Measurements from ENCODE around the gene POFUT2.

The POFUT2 gene

DNA sequence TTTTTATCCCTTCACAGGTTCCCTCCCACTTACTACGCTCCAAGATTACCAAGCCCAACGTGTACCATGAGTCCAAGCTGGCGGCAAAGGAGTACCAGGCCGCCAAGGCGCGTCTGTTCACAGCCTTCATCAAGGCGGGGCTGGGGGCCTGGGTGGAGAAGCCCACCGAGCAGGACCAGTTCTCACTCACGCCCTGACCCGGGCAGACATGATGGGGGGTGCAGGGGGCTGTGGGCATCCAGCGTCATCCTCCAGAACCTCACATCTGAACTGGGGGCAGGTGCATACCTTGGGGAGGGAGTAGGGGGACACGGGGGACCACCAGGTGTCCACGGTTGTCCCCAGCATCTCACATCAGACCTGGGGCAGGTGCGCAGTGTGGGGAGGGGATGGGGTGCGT lies 65.7 kb downstream of the POFUT2 start:
- DNase-seq (ENCODE audit: low spot score): no peak

DNA sequence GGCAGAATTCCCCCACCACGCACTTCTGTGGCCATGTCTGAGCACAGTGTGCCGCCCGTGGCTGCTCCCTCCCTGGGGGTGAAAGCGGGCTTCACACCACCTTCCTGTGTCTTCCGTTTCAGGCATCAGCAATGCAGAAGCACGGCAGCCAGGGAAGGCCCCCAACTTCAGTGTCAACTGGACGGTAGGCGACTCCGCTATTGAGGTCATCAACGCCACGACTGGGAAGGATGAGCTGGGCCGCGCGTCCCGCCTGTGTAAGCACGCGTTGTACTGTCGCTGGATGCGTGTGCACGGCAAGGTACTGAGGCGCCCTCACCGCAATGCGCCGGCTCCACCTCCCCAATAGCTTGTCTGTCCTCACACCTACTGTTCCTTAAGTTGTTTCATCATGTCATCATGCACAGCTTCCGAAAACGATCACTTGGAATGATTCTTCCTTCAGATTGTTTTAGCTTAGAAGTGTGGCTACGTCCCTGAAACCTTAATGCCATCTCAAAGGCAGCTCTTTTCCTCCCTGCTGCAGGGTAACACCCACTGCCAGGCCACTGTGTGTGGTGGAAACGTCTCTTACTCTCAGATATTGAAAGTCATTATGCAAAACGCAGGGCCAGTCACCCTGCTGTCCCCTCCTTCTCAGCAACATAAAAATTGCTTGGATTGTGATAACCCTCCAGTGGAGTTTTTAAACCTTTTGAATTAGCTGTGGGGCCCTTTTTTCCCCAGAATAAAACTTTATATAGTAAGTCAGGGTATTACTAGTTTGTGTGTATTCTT lies 66.8 kb downstream of the POFUT2 start:
- no peak for DNase-seq (ENCODE audit: low spot score)

DNA sequence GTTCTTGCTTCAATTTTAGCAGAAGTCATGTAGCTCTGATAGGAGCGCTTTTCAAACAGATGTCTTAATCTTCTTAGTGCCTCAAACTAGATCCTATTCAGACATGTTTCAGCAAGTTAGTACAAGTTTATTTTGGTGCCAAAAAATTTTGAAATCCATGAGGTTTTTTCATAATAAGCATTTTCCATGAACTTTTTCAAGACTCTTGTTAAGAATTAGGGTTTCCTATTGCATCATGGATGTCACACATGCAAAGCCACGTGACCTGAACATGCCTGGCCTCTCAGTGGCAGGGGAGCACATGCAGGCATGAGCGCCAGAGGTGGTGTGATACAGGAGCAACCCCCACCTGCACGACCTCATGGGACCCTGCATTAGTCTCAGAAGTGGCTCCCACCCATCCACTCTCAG lies 67.6 kb downstream of the POFUT2 start:
- DNase-seq (ENCODE audit: low spot score): no peak

DNA sequence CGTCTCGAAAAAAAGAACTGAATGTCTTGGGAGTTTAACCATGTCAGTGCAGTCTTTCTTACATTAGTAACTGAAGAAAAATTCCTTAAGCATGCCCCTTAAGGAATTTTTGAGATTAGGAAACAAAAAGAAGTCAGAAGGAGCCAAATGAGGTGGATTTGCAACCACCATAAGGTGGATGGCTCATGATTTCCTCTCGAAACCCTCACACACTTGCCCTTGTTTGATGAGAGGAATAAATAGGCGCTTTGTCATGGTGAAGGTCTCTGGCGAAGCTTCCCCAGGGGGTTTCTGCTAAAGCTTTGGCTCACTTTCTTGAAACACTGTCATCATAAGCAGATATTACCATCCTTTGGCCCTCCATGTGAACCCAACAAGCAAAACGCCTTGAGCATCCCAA lies 68.2 kb downstream of the POFUT2 start:
- DNase-seq (ENCODE audit: low spot score): no peak

DNA sequence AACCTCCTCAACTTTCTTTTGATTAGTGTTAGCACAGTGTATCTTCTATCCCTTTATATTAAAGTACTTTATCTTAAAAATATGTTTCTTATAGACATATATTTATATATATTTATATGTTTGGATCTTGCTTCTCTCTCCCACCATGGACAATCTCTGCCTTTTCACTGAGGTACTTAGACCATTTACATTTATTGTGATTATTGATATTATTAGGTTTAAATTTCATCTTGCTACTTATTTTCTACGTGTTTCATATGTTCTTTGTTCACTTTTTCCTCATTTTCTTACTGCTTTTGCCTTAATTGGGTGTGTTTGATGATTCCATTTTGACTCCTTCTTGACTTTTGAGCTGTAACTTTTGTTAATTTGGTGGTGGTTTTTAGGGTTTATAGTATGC lies 70.7 kb downstream of the POFUT2 start:
- no peak for DNase-seq (ENCODE audit: low spot score)

DNA sequence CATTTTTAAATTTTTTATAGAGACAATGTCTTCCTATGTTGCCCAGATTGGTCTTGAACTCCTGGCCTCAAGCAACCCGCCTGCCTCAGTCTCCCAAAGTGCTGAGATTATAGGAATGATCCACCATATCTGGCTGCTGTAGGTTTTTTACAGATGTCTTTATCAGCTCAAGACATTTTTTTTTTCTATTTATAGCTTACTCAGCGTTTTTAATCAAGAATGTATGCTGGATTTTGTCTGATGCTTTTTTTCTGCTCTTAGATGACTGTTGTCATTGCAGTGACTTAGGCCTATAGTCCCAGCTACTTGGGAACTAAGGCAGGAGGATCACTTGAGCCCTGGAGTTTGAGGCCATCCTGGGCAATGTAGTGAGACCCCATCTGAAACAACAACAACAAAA lies 72.5 kb downstream of the POFUT2 start:
- DNase-seq (ENCODE audit: low spot score): no peak

All from AG08395 (cell line).